Prostate gland (tissue), 2 donors: ENCODE data around the gene NKG7.

Source experiments
- CTCF ChIP-seq, 4 experiments: fragments of 200-600 bp in 2 of 4; fragments of 450-650 bp in 2 of 4; sonication (generic) in 2 of 4; IDR thresholded peaks; 1 replicate in 3 of 4; 2 replicates in 1 of 4; pipeline ENCODE4 v1.5.1; 2016 to 2019; ENCODE audit warnings: antibody characterized with exemption in 4 of 4, mild to moderate bottlenecking in 2 of 4, moderate library complexity in 2 of 4
- POLR2A ChIP-seq: fragments of 450-650 bp; IDR thresholded peaks from one replicate; pipeline ENCODE4 v1.6.1; 2016; ENCODE audit warnings: antibody characterized with exemption, mild to moderate bottlenecking

GRCh38 chr19:51367255-51367564 lies 5.2 kb downstream of the NKG7 start:
- TF ChIP-seq CTCF (IDR thresholded peaks at IDR 0.05): no peak
- TF ChIP-seq POLR2A: peak; percentile 90
